A673 (cell line): ENCODE results near the gene HOMER1. TPM values are rescaled to one million over a fixed set of nuclear protein-coding genes. Genes with fewer than 3 reads are reported as not detected.

ENCODE experiments used
- Bru-seq: library from RNA; stranded (reverse); fragments of 400-500 nt; gene quantifications from one replicate; lab custom pipeline; 2021; lab: Mats Ljungman, UMichigan
- BruChase-seq, 2 experiments: library from RNA; stranded (reverse); fragments of 400-500 nt; gene quantifications; one replicate each; lab custom pipeline; 2021; lab: Mats Ljungman, UMichigan
- BruUV-seq: library from RNA; stranded (reverse); fragments of 400-500 nt; replicated peaks from 2 replicates; lab custom pipeline; 2021; lab: Mats Ljungman, UMichigan
- CTCF ChIA-PET: fragments of 300-600 bp; sonication (Branson Sonifier 250); formaldehyde crosslinking; loops from one replicate; lab custom pipeline; 2022; ENCODE audit warnings: antibody characterized with exemption; lab: Charles Lee
- POLR2A ChIA-PET: fragments of 300-600 bp; sonication (Branson Sonifier 250); formaldehyde crosslinking; loops from one replicate; lab custom pipeline; 2022; ENCODE audit warnings: antibody characterized with exemption; ENCODE audit not compliant: low non-redundant PET; lab: Charles Lee
- DNase-seq: peaks from one replicate; pipeline ENCODE4 v3.0.0-alpha.2; 2015; ENCODE audit warnings: low spot score
- H3K27ac ChIP-seq: fragments of 200-600 bp; sonication (generic); 2 replicates; pipeline ENCODE4 v1.5.1; 2016; ENCODE audit warnings: mixed run types, low read depth, mild to moderate bottlenecking, mixed read lengths, antibody characterized with exemption, low read length; ENCODE audit not compliant: poor library complexity, severe bottlenecking
- H3K27me3 ChIP-seq: fragments of 200-600 bp; sonication (generic); replicated peaks from 2 replicates; pipeline ENCODE4 v1.6.1; 2017; ENCODE audit warnings: mixed run types, low read depth, mild to moderate bottlenecking, mixed read lengths, antibody characterized with exemption, low read length; ENCODE audit not compliant: insufficient read depth, poor library complexity
- H3K36me3 ChIP-seq: fragments of 200-600 bp; sonication (generic); 2 replicates; pipeline ENCODE4 v1.6.1; 2016; ENCODE audit warnings: mixed run types, mild to moderate bottlenecking, mixed read lengths, antibody characterized with exemption, low read length; ENCODE audit not compliant: insufficient read depth, poor library complexity, severe bottlenecking
- H3K4me1 ChIP-seq: fragments of 200-600 bp; sonication (generic); 2 replicates; pipeline ENCODE4 v1.6.1; 2017; ENCODE audit warnings: mixed run types, mild to moderate bottlenecking, mixed read lengths, antibody characterized with exemption, low read length; ENCODE audit not compliant: insufficient read depth, poor library complexity, severe bottlenecking
- H3K4me3 ChIP-seq: fragments of 200-600 bp; sonication (generic); 2 replicates; pipeline ENCODE4 v1.5.1; 2016; ENCODE audit warnings: low read depth, mixed run types, mild to moderate bottlenecking, mixed read lengths, low read length; ENCODE audit not compliant: poor library complexity, severe bottlenecking
- H3K9me3 ChIP-seq: fragments of 200-600 bp; sonication (generic); 2 replicates; pipeline ENCODE4 v1.6.1; 2016; ENCODE audit warnings: mixed run types, low read depth, mild to moderate bottlenecking, mixed read lengths, antibody characterized with exemption, low read length; ENCODE audit not compliant: poor library complexity, severe bottlenecking
- CTCF ChIP-seq: fragments of 300-800, 200-600 bp; sonication (generic); conservative IDR thresholded peaks from 2 replicates; pipeline ENCODE4 v1.5.1; 2017; ENCODE audit warnings: low read depth, mild to moderate bottlenecking, antibody characterized with exemption, low read length, moderate library complexity, mixed read lengths
- EZH2 ChIP-seq: fragments of 200-600 bp; sonication (generic); IDR thresholded peaks from 2 replicates; pipeline ENCODE4 v1.6.1; 2017; ENCODE audit warnings: borderline replicate concordance, low read depth, mild to moderate bottlenecking, mixed read lengths, antibody characterized with exemption, low read length; ENCODE audit not compliant: poor library complexity, severe bottlenecking
- intact Hi-C: fragments of 100-400 bp; cut with micrococcal nuclease; formaldehyde crosslinking; loops from one replicate; pipeline ENCODE4 v1.10.0; 2022; ENCODE audit not compliant: unreplicated experiment
- long read RNA-seq: library from polyadenylated mRNA; stranded (forward); transcript quantifications from one replicate; pipeline ENCODE4 v2.0.0, GENCODE V29; 2022
- total RNA-seq: library from RNA; stranded (reverse); gene quantifications from 2 replicates; pipeline ENCODE4 v1.2.3, GENCODE V29; 2021

The HOMER1 gene
- total RNA-seq = 34.0 and 37.0 TPM in 2 replicates
- Bru-seq, nascent RNA = percentile 88 among the genes with signal in this experiment
- percentile 79 among the genes with signal in this experiment for BruChase-seq, experiment 1, labeled RNA remaining after a 2-hour chase
- percentile 77 among the genes with signal in this experiment for BruChase-seq, experiment 2, labeled RNA remaining after a 6-hour chase
- long read RNA-seq, full-length matches to known transcripts = 38 of 41 reads
- long read RNA-seq, partial matches to known transcripts = 1 of 41 reads
- long read RNA-seq, other reads (novel, unspliced or antisense) = 2 of 41 reads

DNA sequence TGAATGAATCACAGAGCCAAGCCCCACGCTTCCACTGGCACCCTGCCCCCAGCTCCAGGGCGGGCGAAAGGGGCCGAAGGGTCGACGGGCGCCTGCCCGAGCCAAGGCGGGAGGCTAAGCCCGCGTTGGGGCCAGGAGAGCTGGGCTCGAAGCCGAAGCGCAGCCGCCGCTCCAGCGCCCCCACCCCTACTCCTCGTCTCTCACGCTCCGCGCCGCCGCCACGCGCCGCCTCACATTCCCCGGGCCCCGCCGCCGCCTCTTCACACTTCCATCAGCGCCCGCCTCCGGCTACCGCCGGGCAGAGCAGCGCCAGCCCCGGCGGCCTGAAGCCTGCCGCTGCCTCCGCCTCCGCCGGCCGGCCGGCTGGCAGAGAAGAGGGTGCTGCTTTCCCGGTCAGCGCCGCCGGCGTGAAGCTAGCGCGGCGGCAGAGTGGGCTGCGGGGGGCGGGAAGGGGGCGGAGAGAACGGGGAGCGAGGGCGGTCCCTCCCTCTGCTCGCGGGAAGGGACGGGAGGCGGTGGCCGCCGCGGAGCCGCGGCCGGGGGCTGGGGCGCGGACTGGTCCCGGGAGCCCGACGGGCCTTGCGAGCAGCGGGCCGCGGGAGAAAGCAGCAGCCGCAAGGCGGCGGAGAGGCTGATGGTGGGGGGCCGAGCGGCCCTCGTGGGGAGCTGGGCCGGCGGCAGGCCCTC is at the start of gene HOMER1:
Gene HOMER1, minus strand, starts transcription at position 431 of the 687 bp plus-strand sequence. CDS start 1,360 bp downstream, outside the sequence.
- no TSS peak for BruUV-seq
- TF ChIP-seq CTCF = no peak
- no peak for TF ChIP-seq EZH2
- Histone ChIP-seq H3K4me3 (peak within 1 kb of the TSS; percentile 85), H3K27ac (peak within 1 kb of the TSS; percentile 96), H3K9me3 (no peaks in the 10 kb centered on the region), H3K27me3 (no peaks in the 10 kb centered on the region), H3K36me3 (no peaks in the 10 kb centered on the region), H3K4me1 (peaks cover 43% of the 10 kb centered on the region)
- DNase-seq = peak; percentile 88
- ChIA-PET POLR2A (interaction anchor here (0.6 kb wide), 1 partner anchor 831 kb away, joined by 14 read pairs; no protein-coding TSS in a partner anchor), CTCF (interaction anchor here (0.6 to 1.0 kb wide), 4 partner anchors 54 to 489 kb away, joined by 3 to 7 read pairs (median 4); no protein-coding TSS in a partner anchor)
- intact Hi-C loops = no loop called here

DNA sequence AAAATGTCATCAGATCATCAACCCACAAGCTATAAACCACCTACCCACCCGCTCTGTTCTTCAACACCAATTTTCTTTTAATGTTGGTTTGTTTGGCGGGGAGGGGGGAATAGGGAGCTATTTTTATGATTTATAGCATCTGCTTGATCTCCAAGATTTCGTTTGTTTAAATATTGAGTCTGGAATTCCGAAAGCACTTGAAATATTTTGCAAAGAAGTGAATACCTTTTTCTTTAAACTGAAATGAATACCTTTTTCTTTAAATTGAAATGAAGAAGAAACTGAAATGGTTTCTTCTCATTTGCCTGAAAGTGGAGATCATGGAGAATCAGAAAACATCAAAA is 49.3 kb upstream of the HOMER1 start:
- POLR2A ChIA-PET = no interaction called here
- CTCF ChIA-PET = no interaction called here
- Histone ChIP-seq H3K27me3 (peaks cover 77% of the 10 kb centered on the region), H3K4me1 (peaks cover 32% of the 10 kb centered on the region), H3K27ac (no peak overlapping the region), H3K9me3 (no peaks in the 10 kb centered on the region), H3K36me3 (no peaks in the 10 kb centered on the region), H3K4me3 (no peak overlapping the region)
- no TSS peak for BruUV-seq
- intact Hi-C loops = loop anchor here (5.0 kb wide), 1 partner anchor 209 kb away; no protein-coding TSS in a partner anchor
- no peak for DNase-seq
- TF ChIP-seq CTCF (no peak), EZH2 (no peak)

DNA sequence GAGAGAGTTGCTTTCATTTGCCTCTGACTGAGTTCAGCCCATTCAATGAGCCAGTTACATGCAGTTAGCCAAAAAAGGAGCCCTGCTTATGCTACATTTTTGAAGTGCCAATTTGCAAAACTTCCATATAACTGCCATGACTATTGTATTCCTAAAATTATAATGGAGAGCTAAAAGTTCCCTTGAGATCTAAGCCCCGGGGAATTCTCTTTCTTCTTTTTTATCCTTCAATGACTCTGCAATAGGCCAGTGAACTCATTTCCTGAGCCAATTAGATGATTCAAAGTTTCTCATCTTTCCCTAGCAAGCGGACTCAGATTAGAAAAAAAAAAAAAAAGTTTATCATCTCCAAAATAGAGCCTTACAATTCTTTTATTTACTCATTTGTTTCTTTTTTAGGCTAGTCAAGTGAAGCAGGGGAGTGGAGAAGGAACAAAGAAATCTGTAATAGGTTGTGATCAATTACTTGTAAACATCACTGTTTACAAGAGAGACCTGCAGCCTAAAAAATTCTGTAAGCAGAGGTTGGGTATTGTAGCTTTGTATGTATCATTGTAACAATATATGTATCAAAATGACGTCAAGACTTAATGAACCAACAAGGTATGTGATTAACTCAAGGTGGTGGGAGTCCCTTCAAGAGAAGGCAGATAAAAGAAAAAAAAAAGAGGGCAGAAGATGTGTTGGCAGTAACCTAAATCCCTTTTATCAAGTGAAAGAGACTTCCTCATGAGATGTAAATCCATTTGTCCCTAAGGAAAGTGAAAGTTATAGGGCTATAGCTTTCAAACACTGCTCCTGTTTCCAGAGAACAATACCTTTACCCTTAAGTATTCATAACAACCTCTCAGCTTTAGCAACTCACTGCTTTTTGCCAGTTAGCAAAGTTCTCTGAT is 48.7 kb upstream of the HOMER1 start:
- intact Hi-C loops = loop anchor here (5.0 kb wide), 1 partner anchor 210 kb away; no protein-coding TSS in a partner anchor
- ChIA-PET CTCF (interaction anchor here (0.8 kb wide), 2 partner anchors 521 to 663 kb away, joined by 3 to 6 read pairs; no protein-coding TSS in a partner anchor), POLR2A (no interaction called here)
- Histone ChIP-seq H3K27me3 (peaks cover 77% of the 10 kb centered on the region), H3K27ac (no peak overlapping the region), H3K4me1 (peaks cover 26% of the 10 kb centered on the region), H3K36me3 (no peaks in the 10 kb centered on the region), H3K4me3 (no peak overlapping the region), H3K9me3 (no peaks in the 10 kb centered on the region)
- TF ChIP-seq EZH2 = no peak
- no peak for TF ChIP-seq CTCF
- DNase-seq = peak; percentile 97
- BruUV-seq = no TSS peak
